Gastroesophageal sphincter (tissue), 2 donors: ENCODE measurements around the gene SH3RF3.

Experiments
- POLR2A ChIP-seq, 2 donors: fragments of 450-650 bp; IDR thresholded peaks; one replicate each; pipeline ENCODE4 v1.6.1; 2017; ENCODE audit warnings: antibody characterized with exemption in 2 of 2, mild to moderate bottlenecking in 2 of 2, moderate library complexity in 1 of 2
- POLR2AphosphoS5 ChIP-seq: sonication (generic); formaldehyde crosslinking; IDR thresholded peaks from one replicate; pipeline ENCODE4 v1.6.1; 2017; ENCODE audit warnings: antibody characterized with exemption

DNA sequence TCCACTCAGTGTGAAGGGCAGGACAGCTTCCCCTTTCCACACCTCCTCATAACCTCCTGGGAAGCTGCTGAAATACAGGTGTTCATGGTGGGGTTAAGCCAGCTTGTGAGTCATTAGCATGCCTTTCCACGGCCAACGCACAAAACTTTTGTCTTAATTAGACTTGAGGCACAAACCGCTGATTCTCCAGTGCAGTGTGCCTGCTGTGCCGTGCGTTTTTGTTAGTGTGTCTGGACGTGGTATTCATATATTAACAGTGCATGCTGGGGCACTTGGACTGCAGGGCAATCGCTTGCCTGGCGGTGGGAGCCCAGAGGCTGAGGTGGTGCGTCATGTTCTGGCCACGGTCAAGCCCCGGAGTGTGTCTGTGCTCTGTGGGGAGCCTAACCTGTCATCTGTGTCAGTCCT lies 156.2 kb downstream of the SH3RF3 start:
- TF ChIP-seq POLR2AphosphoS5: no peak
- TF ChIP-seq POLR2A (IDR thresholded peaks at IDR 0.05): no peak
